NCI-H510A (cell line): ENCODE results near the gene SLC6A7.

Experiments used
- DNase-seq: peaks from one replicate; lab custom pipeline; 2025; lab: John Stamatoyannopoulos, UW

Gene SLC6A7

GRCh38 chr5:150173161-150173560 lies 16.7 kb upstream of the SLC6A7 start:
- no peak for DNase-seq

- no peak for DNase-seq
Observed at GRCh38 chr5:150174285-150174684, 15.6 kb upstream of the SLC6A7 start.

GRCh38 chr5:150175076-150175475 lies 14.8 kb upstream of the SLC6A7 start:
- DNase-seq: no peak

- no peak for DNase-seq
Observed at GRCh38 chr5:150175536-150175935, 14.3 kb upstream of the SLC6A7 start.

GRCh38 chr5:150176745-150177477 lies 13.0 kb upstream of the SLC6A7 start:
- no peak for DNase-seq

GRCh38 chr5:150177721-150178120 lies 12.1 kb upstream of the SLC6A7 start:
- no peak for DNase-seq

- DNase-seq: no peak
Observed at GRCh38 chr5:150178262-150178661, 11.6 kb upstream of the SLC6A7 start.

- DNase-seq: no peak
Observed at GRCh38 chr5:150179019-150179620, 10.7 kb upstream of the SLC6A7 start.

- DNase-seq: no peak
Observed at GRCh38 chr5:150180241-150181026, 9.4 kb upstream of the SLC6A7 start.

GRCh38 chr5:150181027-150181426 lies 8.8 kb upstream of the SLC6A7 start:
- no peak for DNase-seq

- DNase-seq: no peak
Observed at GRCh38 chr5:150181766-150182545, 7.9 kb upstream of the SLC6A7 start.

- DNase-seq: no peak
Observed at GRCh38 chr5:150182774-150183173, 7.1 kb upstream of the SLC6A7 start.

GRCh38 chr5:150183436-150183835 lies 6.4 kb upstream of the SLC6A7 start:
- no peak for DNase-seq

GRCh38 chr5:150184006-150184405 lies 5.9 kb upstream of the SLC6A7 start:
- DNase-seq: no peak

GRCh38 chr5:150184990-150185912 lies 4.6 kb upstream of the SLC6A7 start:
- no peak for DNase-seq

- no peak for DNase-seq
Observed at GRCh38 chr5:150186137-150186536, 3.7 kb upstream of the SLC6A7 start.

- no peak for DNase-seq
Observed at GRCh38 chr5:150186897-150187296, 3.0 kb upstream of the SLC6A7 start.

GRCh38 chr5:150188146-150188842 lies 1.6 kb upstream of the SLC6A7 start:
- DNase-seq: no peak

GRCh38 chr5:150189326-150189725 lies 536 bp upstream of the SLC6A7 start:
- no peak for DNase-seq

GRCh38 chr5:150190503-150190979 lies 679 bp downstream of the SLC6A7 start:
- no peak for DNase-seq
